ENCODE measurements around the gene PARN. TPM values are rescaled to one million over a fixed set of nuclear protein-coding genes. Genes with fewer than 3 reads are reported as not detected.
"Not testable (repeated sequence)": the region's sequence is repeated elsewhere in the genome, so short reads cannot be mapped to it uniquely, and the experiment has no call there.

The PARN gene
- total RNA-seq, 4 donors from 2014 or later: 69.8 to 214 (median 120) TPM

GRCh38 chr16:14650629-14651028, 20.6 kb upstream of the PARN start:
- no peak overlapping the region for H3K27ac ChIP-seq
- no peaks in the 10 kb centered on the region for H3K4me1 ChIP-seq
- H3K4me3 ChIP-seq (replicated peaks in 1 of 3): no peak overlapping the region
- H3K9me3 ChIP-seq: no peaks in the 10 kb centered on the region
- peaks cover 42 to 61% of the 10 kb centered on the region in 2 donors for H3K36me3 ChIP-seq
- DNase-seq: no peak
- H3K27me3 ChIP-seq: no peaks in the 10 kb centered on the region
- WGBS, 2 donors: 87 to 89% methylated on average over 6 of the region's 6 CpGs
- no peak for TF ChIP-seq CTCF (IDR thresholded peaks at IDR 0.05)
- TF ChIP-seq POLR2A (IDR thresholded peaks at IDR 0.05): no peak
- intact Hi-C loops (cut with DNase I): no loop called here

- Histone ChIP-seq H3K27me3 (no peaks in the 10 kb centered on the region), H3K27ac (no peak overlapping the region), H3K36me3 (peaks cover 51 to 64% of the 10 kb centered on the region in 2 donors), H3K4me1 (no peaks in the 10 kb centered on the region), H3K4me3 (replicated peaks in 1 of 3) (no peak overlapping the region), H3K9me3 (no peaks in the 10 kb centered on the region)
- no peak for DNase-seq
- WGBS, 2 donors: 95% methylated on average over 10 of the region's 10 CpGs
- TF ChIP-seq POLR2A (IDR thresholded peaks at IDR 0.05): no peak
- no peak for TF ChIP-seq CTCF (IDR thresholded peaks at IDR 0.05)
- intact Hi-C loops (cut with DNase I): no loop called here
These were observed 19.8 kb upstream of the PARN start for GRCh38 chr16:14649816-14650215.

GRCh38 chr16:14641926-14642325, 11.9 kb upstream of the PARN start:
- H3K27me3 ChIP-seq: no peaks in the 10 kb centered on the region
- peaks cover 18 to 26% of the 10 kb centered on the region in 2 donors for H3K36me3 ChIP-seq
- no peak overlapping the region for H3K27ac ChIP-seq
- peaks cover 0 to 6% of the 10 kb centered on the region in 2 donors for H3K4me1 ChIP-seq
- 94 to 97% methylated on average over 7 of the region's 7 CpGs for WGBS, 2 donors
- TF ChIP-seq POLR2A (IDR thresholded peaks at IDR 0.05): no peak
- no peak for TF ChIP-seq CTCF (IDR thresholded peaks at IDR 0.05)
- H3K9me3 ChIP-seq: no peaks in the 10 kb centered on the region
- DNase-seq: no peak
- H3K4me3 ChIP-seq (replicated peaks in 1 of 3): no peak overlapping the region
- intact Hi-C loops (cut with DNase I): no loop called here

- DNase-seq: no peak
- TF ChIP-seq POLR2A (IDR thresholded peaks at IDR 0.05) (no peak), CTCF (IDR thresholded peaks at IDR 0.05) (no peak)
- H3K27me3 ChIP-seq: no peaks in the 10 kb centered on the region
- no peaks in the 10 kb centered on the region for H3K9me3 ChIP-seq
- intact Hi-C loops (cut with DNase I): no loop called here
- peaks cover 0 to 13% of the 10 kb centered on the region in 2 donors for H3K4me1 ChIP-seq
- no peak overlapping the region for H3K27ac ChIP-seq
- no peak overlapping the region for H3K4me3 ChIP-seq (replicated peaks in 1 of 3)
- 95 to 98% methylated on average over 8 of the region's 8 CpGs for WGBS, 2 donors
- H3K36me3 ChIP-seq: peaks cover 17 to 24% of the 10 kb centered on the region in 2 donors
These were observed 11.1 kb upstream of the PARN start for GRCh38 chr16:14641206-14641605.

GRCh38 chr16:14640538-14640937, 10.5 kb upstream of the PARN start:
- H3K9me3 ChIP-seq: no peaks in the 10 kb centered on the region
- no peak for TF ChIP-seq CTCF (IDR thresholded peaks at IDR 0.05)
- TF ChIP-seq POLR2A (IDR thresholded peaks at IDR 0.05): no peak
- 93 to 94% methylated on average over 10 of the region's 10 CpGs for WGBS, 2 donors
- H3K4me3 ChIP-seq (replicated peaks in 1 of 3): no peak overlapping the region
- H3K4me1 ChIP-seq: peaks cover 0 to 20% of the 10 kb centered on the region in 2 donors
- peaks cover 14 to 17% of the 10 kb centered on the region in 2 donors for H3K36me3 ChIP-seq
- intact Hi-C loops (cut with DNase I): no loop called here
- DNase-seq: no peak
- no peak overlapping the region for H3K27ac ChIP-seq
- H3K27me3 ChIP-seq: no peaks in the 10 kb centered on the region

- WGBS, 2 donors: 19 to 41% methylated on average over 1 of the region's 1 CpG
- H3K27me3 ChIP-seq; intact Hi-C loops (cut with DNase I); H3K27ac ChIP-seq; H3K36me3 ChIP-seq; H3K9me3 ChIP-seq; DNase-seq; H3K4me3 ChIP-seq (replicated peaks in 1 of 3): not testable (repeated sequence)
- H3K4me1 ChIP-seq: peaks cover 10 to 35% of the 10 kb centered on the region in 2 donors
These were observed 6.8 kb upstream of the PARN start for GRCh38 chr16:14636951-14637240.

GRCh38 chr16:14636179-14636950, 6.3 kb upstream of the PARN start:
- H3K9me3 ChIP-seq; H3K36me3 ChIP-seq; H3K4me3 ChIP-seq (replicated peaks in 1 of 3); intact Hi-C loops (cut with DNase I); H3K27me3 ChIP-seq; H3K27ac ChIP-seq: not testable (repeated sequence)
- peak; percentile 47 to 48 for DNase-seq
- H3K4me1 ChIP-seq: peaks cover 10 to 40% of the 10 kb centered on the region in 2 donors
- 47 to 56% methylated on average over 15 to 17 of the region's 17 CpGs for WGBS, 2 donors

Measured in thyroid gland (tissue), 4 donors.